HFF-Myc (cell line): ENCODE measurements around the gene CFAP91.

Source experiments
- DNase-seq: peaks from one replicate; pipeline ENCODE4 v3.0.0-alpha.2; 2011; ENCODE audit warnings: low read depth; ENCODE audit errors: extremely low read depth
- H3K4me3 ChIP-seq: replicated peaks from 2 replicates; pipeline ENCODE4 v1.5.1; 2011; ENCODE audit warnings: low read depth, mild to moderate bottlenecking, control low read depth, low read length
- TF ChIP-seq, protein P1 (sequence below): IDR thresholded peaks from 2 replicates; pipeline ENCODE4 v1.5.1; 2012; ENCODE audit warnings: mild to moderate bottlenecking, low read depth, low read length, control low read depth; ENCODE audit errors: missing control alignments

The CFAP91 gene

DNA sequence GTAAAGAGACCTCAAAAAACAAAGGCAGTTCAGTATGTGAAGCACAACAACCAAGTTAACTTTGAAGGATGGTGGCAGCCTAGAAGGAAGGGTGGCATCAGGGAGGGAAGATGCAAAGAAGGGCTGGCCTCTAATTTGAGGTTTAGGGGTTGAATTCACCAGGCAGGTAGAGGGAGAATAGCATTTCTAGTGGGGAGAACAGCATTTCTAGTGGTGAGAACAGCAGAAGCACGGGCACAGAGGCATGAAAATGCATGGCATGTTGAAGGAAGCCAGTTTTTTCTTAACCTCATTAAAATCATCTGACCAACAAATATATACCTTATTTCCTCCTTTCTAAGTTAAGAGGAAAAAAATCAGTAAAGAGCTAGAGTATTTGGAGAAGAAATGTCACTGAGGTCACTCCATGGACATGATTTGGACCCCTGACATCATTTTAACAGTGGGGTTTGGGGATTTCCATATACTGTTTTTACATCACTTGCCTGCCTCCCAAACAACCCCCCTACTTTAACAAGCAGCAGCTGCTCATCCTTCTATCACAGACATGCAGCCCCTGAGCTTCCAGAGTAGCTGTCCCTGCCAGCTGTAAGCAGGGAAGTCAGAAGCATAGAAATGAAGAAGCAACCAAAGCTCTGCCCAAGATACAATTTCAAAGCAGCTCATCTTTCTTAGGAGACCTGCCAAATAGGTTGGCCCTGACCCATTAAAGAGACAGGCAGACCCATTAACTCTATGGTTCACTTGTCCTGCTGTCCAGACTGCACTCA, 40.0 kb upstream of the CFAP91 start:
- TF ChIP-seq, protein P1, sequence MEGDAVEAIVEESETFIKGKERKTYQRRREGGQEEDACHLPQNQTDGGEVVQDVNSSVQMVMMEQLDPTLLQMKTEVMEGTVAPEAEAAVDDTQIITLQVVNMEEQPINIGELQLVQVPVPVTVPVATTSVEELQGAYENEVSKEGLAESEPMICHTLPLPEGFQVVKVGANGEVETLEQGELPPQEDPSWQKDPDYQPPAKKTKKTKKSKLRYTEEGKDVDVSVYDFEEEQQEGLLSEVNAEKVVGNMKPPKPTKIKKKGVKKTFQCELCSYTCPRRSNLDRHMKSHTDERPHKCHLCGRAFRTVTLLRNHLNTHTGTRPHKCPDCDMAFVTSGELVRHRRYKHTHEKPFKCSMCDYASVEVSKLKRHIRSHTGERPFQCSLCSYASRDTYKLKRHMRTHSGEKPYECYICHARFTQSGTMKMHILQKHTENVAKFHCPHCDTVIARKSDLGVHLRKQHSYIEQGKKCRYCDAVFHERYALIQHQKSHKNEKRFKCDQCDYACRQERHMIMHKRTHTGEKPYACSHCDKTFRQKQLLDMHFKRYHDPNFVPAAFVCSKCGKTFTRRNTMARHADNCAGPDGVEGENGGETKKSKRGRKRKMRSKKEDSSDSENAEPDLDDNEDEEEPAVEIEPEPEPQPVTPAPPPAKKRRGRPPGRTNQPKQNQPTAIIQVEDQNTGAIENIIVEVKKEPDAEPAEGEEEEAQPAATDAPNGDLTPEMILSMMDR = no peak
- H3K4me3 ChIP-seq = no peak overlapping the region
- DNase-seq = no peak

DNA sequence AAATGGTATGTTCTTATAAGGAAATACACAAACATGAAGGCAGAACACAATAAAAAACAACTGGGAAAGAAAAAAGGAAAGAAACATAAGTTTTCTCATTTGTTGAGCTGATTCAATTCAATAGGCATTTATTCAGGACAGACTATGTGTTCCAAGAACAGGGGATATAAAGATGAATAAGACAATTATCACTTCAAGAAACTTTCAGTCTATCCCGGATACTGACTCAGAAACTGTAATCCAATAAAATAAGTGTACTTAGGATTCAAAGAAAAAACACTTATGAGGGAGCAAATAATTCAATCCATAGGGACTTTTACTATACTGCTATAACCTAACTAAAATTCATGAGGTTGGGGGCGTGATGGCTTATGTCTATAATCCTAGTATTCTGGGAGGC, 38.9 kb upstream of the CFAP91 start:
- no peak for DNase-seq
- TF ChIP-seq, protein P1 = no peak
- no peak overlapping the region for H3K4me3 ChIP-seq

DNA sequence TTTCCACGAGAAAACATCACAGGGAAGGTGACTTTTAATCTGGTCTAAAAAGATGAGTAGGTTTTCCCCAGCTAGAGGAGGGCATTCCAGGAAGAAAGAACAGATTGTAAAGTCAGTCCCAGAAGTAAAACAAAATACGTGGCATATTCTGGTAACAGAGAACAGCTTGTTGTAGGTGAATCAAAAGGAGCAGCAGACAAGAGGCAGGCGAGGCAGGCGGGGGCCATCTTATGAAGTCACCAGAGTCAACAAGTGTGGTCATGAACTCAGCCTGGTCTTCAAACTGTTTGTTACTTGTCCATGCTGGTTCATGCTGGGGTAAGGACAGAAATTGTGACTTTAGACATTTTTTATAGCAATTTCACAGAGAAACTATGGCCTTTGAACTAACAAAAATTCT, 38.5 kb upstream of the CFAP91 start:
- TF ChIP-seq, protein P1 = no peak
- no peak for DNase-seq

DNA sequence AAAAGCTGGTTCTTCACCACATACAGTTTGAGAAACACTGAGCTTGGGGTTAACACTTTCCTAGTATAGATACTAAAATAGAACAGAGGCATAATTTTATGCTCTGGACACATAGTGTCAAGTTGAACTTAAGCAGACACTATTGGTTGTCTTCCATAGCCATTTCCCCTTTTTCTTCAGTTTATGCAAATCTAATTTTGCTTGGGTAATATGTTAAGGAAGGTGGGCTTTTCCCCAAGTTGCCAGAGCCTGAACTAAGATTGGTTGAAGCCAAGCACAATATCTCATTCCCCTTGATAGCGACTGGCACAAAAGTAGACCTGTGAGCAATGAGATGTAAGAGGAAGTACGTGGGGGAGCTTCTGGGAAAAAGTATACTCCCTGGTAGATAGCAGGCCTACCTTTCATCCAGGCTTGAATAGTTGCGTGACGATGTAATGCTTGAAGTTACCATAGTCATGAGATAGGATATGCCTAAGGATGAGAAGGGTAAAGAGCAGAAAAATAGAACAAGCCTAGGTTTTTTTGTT, 37.9 kb upstream of the CFAP91 start:
- no peak for DNase-seq
- H3K4me3 ChIP-seq = no peak overlapping the region
- TF ChIP-seq, protein P1 = no peak

More for the DNA sequence above, 38.5 kb upstream of the CFAP91 start:
- H3K4me3 ChIP-seq = no peak overlapping the region

DNA sequence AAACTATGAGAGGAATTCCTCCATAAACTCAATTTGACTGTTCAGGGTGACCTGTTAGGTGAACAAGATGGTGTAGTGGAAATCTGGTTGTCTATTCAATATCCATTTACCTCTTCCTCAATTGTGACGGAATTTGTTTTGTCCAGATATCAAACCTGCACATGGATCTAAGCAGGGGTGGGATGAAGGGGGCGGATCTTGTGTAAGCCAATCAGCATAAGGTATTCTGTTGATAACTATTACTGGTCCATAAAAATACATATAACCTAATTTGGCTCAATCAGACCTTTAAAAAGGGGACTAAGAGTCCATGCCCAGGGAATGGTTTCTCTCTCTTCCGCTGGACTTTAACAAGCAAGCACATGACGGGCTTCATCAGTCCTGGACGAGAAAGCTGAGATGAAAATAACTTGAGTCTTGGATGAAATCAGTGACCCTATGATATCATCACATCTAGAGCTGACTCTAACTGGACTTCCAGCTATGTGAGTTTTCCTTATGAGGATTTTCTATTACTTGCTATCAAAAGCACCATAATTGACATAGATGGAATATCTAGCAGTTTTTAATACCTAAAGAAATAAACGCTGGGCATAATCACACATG, 36.8 kb upstream of the CFAP91 start:
- no peak for DNase-seq
- TF ChIP-seq, protein P1 = no peak
- no peak overlapping the region for H3K4me3 ChIP-seq

DNA sequence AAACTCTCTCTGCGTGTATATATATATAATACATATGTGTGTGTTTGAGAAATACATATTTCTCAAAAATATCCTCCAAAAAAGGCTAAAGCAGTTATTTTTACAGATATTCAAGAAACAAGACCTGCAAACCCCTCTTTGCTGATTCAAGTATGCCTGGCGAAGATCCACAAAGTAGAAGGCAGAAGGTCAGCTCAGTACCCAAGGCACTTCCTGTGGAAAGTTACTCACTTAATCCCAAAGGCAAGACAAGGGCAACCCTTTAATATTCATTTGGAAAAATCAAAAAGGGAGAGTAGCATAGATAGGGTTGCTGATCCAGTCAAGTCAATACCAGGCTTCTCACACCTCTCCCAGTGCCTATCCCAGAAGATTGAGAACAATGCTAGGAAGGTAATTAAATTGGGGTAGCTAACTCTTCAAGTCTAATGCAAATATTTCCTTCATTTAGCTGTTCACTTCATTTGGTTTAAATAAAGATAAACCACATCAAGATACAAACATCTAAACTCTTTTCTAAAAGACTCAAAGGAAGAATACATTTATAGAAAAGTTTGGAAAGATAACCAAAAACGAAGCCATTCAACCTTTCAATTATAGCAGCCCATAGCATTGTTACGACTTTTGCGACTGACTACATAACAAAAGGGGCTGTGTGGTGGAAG, 32.8 kb upstream of the CFAP91 start:
- H3K4me3 ChIP-seq = no peak overlapping the region
- DNase-seq = no peak
- TF ChIP-seq, protein P1 = no peak
